NCI-H2171 treated with DMSO at 0.1 percent for 48 hours (cell line): Measurements from ENCODE around the gene NPHS2.
"Not testable (repeated sequence)": the region's sequence is repeated elsewhere in the genome, so short reads cannot be mapped to it uniquely, and the experiment has no call there.

Experiments used
- DNase-seq: peaks from one replicate; lab custom pipeline; 2025; lab: John Stamatoyannopoulos, UW

NPHS2 gene

DNA sequence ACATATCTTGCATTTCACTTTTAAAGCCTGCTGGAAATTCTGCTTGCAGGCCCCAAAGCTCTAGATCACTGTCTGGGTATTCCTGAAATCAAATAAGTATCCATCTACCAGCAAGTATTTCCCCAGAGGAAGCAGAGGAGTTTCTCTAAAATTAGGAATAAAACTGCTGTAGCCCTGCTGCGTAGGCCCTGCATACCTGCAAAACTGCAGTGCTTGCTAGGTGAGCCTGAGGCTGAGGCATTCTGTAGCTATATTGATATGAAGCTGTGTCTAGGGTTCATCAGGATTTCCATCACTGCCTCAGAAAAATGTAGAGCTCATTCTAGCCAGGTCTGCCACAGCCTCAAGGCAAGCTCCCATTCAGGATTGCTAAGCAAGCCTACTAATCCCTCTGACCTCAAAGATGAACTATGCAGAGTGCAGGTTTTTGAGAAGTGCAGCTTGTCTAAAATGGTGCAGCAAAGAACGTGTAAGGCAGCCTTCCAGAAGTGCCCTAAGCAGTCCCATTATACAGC is 28.7 kb downstream of the NPHS2 start:
- no peak for DNase-seq

DNA sequence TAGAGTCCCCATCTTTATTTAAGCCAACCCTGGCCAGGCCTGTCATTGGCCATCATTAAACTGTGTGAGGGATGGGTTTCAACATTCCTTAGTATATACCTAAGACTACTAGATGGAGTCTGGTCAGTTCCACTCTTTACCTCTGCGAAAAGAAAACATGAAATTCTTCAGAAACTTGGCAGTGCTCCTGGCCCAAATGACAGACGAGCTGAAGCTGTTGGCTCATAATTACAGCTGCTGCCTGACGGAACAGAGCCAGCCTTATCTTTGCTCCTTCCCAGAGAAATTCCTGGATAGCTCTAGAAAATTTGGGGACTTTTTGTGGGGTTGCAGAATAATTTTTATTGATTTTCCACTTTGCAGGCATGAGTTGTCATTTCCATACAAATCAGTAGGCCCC is 30.4 kb downstream of the NPHS2 start:
- DNase-seq, result no peak

DNA sequence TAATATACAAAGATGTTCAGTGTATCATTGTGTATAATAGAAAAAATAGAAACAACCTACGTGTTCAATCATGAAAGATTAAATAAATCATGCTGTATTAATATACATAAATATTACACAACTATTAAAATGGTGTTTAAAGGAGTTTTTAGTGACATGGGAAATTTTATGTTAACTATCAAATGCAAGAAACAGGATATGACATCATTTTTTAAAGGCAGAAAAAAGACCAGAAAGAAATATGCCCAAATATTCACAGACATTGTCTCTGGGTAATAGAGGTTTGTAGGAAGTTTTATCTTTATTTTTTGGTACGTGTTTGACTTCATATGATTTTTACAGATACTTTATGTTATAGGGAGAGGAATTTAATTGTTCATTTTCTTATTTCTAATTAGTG is 34.0 kb downstream of the NPHS2 start:
- no peak for DNase-seq

DNA sequence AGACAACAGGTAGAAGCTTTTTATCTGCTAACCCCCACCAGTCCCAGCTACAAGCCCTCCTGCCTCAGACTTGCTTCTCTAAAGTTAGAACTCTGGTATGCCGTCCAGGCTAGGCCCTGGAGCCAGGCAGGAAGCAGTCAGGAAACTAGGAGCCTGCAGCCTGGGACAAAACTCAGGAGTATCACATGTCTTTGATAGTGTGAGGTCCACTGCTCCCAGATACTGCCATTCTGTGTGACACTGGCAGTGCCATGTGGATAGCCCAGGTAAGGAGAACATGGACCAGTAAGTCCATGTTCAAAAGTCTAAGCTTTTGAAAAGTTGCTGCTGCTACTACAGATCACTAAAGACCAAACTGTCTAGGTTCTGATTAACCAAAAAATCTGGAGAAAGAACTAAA is 45.4 kb downstream of the NPHS2 start:
- no peak for DNase-seq

DNA sequence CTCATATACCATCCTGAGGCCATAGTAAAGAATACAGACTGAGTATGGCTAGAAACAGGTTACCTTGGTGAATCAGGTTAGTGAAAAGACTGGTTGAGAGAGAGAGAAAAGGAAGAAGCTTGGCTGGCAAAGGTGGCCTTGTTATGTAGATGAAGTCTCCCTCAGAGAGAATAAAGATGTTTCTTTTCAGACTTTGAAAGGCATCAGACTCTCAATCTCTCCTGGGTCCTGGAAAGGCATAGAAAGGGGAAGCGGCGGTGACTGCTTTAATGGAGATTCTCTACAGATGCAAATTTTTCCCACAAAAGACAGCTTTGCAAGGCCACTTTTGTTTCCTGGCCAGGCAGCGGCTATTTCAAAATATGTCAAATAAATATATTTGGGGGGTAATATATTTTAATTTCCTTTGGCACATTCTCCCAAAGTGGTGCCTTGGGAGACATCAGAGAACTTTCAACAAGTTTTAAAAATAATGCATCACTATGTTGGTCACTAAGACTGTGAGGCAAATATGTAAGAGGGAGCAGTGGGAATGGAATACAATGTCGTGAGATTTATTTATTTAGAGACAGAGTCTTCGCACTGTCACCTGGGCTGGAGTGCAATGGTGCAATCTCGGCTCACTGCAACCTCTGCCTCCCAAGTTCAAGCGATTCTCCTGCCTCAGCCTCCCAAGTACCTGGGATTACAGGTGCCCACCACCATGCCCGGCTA is 46.1 kb downstream of the NPHS2 start:
- DNase-seq, result no peak

DNA sequence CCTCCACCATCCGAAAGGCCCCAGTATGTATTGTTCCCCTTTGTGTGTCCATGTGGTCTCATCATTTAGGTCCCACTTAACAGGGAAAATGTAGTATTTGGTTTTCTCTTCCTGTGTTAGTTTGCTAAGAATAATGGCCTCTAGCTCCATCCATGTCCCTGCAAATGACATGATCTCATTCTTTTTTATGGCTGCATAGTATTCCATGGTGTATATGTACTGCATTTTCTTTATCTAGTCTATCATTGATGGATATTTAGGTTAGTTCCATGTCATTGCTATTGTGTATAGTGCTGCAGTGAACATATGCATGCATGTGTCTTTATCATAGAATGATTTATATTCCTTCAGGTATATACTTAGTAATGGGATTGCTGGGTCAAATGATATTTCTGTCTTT is 57.2 kb downstream of the NPHS2 start:
- DNase-seq, result not testable (repeated sequence)

DNA sequence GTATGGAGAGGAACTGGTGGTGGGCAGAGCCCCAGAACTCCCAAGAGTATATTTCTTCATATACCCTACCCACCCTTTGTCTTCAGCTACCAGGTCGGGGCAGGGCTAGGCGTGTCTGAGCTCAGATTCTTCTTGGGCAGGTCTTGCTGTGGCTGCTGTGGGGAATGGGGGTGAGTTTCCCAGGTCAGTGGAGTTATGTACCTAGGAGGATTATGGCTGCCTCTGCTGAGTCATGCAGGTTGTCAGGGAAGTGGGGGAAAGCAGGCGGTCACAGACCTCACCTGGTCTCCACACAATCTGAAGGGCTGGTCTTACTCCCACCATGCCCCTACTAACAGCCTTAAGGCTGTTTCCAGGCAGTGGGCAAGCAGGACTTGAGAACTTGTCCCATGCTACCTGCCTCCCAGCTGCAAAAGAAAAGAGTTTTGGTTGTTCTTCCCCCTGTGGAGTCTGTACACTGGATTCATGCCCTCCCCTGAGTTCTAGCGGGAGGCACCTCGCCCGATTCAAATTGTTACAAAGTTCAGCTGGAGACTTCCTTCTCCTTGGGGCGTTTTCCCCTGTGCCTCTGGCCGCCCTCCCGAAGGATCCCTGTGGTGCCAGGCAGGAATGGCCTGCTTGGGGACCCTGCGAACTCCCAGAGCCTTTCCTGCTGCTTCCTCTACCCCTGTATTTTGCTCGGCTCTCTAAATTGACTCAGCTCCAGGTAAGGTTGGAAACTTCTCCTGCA is 58.6 kb downstream of the NPHS2 start:
- no peak for DNase-seq

DNA sequence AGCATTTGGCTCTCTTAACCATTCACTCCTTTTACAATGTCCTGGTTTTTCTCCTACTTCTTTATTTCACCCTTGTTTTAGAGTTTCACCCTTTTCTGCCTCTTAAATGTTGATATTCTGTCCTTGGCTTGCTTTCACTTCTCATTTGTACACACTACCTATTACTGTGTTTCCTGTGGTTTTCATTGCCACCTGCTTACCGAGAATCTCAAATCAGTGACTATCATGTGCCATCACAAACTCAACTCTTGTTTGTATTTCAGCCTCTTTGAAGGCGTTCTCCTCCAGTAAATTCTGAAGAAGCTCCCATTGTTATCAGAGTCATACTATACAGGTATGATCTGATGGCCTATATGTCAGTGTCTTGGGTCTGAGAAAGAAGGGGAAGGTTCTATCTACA is 65.7 kb downstream of the NPHS2 start:
- DNase-seq, result no peak

DNA sequence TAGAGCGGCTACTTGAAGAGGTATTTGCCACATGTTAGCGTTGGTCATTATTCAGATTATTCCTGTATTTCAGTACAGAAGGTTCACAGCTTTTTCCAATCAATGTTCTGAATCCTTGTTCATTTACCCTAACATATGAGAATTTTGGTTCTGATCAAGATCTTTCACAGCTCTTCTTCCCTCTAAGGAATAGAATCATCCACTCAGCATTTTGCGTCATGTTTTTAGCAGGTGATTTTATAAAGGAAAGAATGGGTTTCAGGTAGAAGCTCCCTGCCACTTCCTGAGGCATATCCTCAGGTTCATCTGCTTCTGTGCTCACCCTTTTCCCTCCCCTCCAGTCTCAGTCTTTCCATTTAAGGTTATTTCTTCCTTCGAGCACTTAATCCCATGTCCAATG is 66.4 kb downstream of the NPHS2 start:
- no peak for DNase-seq

DNA sequence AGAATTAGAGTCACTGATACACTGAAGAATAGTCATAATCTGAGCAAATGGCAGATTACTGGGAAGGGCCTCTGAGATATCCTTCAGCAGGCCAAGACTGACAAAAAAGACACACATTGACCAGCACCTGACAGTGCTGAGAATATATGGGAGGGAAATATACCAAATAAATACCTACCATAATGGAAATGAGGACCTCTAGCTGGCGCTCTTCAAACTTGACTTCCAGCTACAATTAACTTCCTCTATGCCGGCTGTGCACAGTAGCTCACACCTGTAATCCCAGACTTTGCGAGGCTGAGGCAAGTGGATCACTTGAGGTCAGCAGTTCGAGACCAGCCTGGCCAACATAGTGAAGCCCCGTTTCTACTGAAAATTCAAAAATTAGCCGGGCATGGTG is 69.5 kb downstream of the NPHS2 start:
- no peak for DNase-seq
